C4-2B (cell line): Measurements from ENCODE around the gene INSYN2B.

Experiments
- ZFX ChIP-seq: fragments of 450-650 bp; IDR thresholded peaks from 2 replicates; pipeline ENCODE4 v1.6.1; 2017
- TF ChIP-seq, protein P1 (sequence below): fragments of 450-650 bp; conservative IDR thresholded peaks from 2 replicates; pipeline ENCODE4 v1.5.1; 2017; ENCODE audit warnings: mild to moderate bottlenecking

DNA sequence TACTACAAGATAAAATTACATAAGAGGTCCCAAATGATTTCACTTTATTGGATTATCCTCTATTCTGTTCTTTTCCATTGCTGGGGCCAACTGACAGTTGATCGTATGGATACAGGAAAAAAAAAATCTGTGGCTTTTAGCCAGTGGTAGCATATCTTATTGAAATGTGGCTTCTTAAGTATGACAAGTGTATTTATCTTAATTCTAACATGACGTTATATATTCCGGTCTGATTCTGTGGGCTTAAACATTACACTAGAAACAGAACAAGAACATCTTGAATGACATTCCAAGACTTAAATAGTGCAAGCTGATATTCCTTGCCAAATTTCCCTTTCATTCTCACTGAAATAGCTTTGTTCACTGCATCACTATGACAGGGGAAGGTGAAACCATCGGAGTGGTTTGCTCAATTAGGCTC, 117.9 kb downstream of the INSYN2B start:
- TF ChIP-seq, protein P1, sequence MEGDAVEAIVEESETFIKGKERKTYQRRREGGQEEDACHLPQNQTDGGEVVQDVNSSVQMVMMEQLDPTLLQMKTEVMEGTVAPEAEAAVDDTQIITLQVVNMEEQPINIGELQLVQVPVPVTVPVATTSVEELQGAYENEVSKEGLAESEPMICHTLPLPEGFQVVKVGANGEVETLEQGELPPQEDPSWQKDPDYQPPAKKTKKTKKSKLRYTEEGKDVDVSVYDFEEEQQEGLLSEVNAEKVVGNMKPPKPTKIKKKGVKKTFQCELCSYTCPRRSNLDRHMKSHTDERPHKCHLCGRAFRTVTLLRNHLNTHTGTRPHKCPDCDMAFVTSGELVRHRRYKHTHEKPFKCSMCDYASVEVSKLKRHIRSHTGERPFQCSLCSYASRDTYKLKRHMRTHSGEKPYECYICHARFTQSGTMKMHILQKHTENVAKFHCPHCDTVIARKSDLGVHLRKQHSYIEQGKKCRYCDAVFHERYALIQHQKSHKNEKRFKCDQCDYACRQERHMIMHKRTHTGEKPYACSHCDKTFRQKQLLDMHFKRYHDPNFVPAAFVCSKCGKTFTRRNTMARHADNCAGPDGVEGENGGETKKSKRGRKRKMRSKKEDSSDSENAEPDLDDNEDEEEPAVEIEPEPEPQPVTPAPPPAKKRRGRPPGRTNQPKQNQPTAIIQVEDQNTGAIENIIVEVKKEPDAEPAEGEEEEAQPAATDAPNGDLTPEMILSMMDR = no peak
- no peak for TF ChIP-seq ZFX
